Mucosa of descending colon (tissue), 3 donors: ENCODE results near the gene ANXA6. TPM values are rescaled to one million over a fixed set of nuclear protein-coding genes. Genes with fewer than 3 reads are reported as not detected.

Experiments
- ATAC-seq: fragments of 200-7000 bp; cut with Tn5 transposase; one replicate; pipeline ENCODE4 v1.9.1; 2020; ENCODE audit warnings: mild to moderate bottlenecking, moderate library complexity
- DNase-seq, 3 donors: peaks; one replicate each; pipeline ENCODE4 v3.0.0-alpha.2; 2020
- H3K36me3 ChIP-seq: fragments of 200-600 bp; one replicate; pipeline ENCODE4 v1.8.0; 2021; ENCODE audit warnings: low read depth, mild to moderate bottlenecking
- H3K4me1 ChIP-seq: fragments of 200-600 bp; one replicate; pipeline ENCODE4 v1.8.0; 2021; ENCODE audit warnings: low read depth, mild to moderate bottlenecking
- H3K4me3 ChIP-seq: fragments of 200-600 bp; one replicate; pipeline ENCODE4 v1.8.0; 2021; ENCODE audit warnings: mild to moderate bottlenecking
- H3K9me3 ChIP-seq: fragments of 200-600 bp; one replicate; pipeline ENCODE4 v1.8.0; 2021; ENCODE audit warnings: mild to moderate bottlenecking
- intact Hi-C, 2 donors: fragments of 100-400 bp; cut with DNase I in 1 of 2; cut with micrococcal nuclease in 1 of 2; formaldehyde crosslinking; loops; one replicate each; pipeline versions ENCODE4 v1.11.0 to v1.11.1; 2022; cut with DNase I, micrococcal nuclease
- total RNA-seq, 3 donors: library from RNA; stranded (reverse); fragmentation: NEBNext Ultra II Directional in 2 of 3; extraction: Animal tissue kit (Norgen Biotek cat#: 25700) in 2 of 3; gene quantifications; one replicate each; pipeline versions ENCODE4 v1.2.1 to v1.2.4, GENCODE V29; 2021 to 2023
- TF ChIP-seq, protein P1 (sequence below): fragments of 200-600 bp; IDR thresholded peaks from one replicate; pipeline ENCODE4 v1.8.0; 2022; ENCODE audit warnings: antibody characterized with exemption, mild to moderate bottlenecking
- donor health status: DM: no; HTN: no; CAD: no; lungs with moderate emphysema.
- donor health status: DM: no; HTN: no; CAD: no.
- donor health status: DM: no; HTN: yes; CAD: no.

The ANXA6 gene
- total RNA-seq, 3 donors from 2014 or later, result 21.4 to 180 (median 68.0) TPM

GRCh38 chr5:151053796-151054462 is 103.7 kb downstream of the ANXA6 start:
- DNase-seq (no peak), ATAC-seq (no peak)
- Histone ChIP-seq H3K36me3 (no peaks in the 10 kb centered on the region), H3K4me3 (no peak overlapping the region), H3K9me3 (no peaks in the 10 kb centered on the region), H3K4me1 (peaks cover 9% of the 10 kb centered on the region)
- intact Hi-C loops, result loop anchor here in 1 of 2 donors (5.0 kb wide), 1 partner anchor 63 kb away; no protein-coding TSS in a partner anchor
- TF ChIP-seq, protein P1, sequence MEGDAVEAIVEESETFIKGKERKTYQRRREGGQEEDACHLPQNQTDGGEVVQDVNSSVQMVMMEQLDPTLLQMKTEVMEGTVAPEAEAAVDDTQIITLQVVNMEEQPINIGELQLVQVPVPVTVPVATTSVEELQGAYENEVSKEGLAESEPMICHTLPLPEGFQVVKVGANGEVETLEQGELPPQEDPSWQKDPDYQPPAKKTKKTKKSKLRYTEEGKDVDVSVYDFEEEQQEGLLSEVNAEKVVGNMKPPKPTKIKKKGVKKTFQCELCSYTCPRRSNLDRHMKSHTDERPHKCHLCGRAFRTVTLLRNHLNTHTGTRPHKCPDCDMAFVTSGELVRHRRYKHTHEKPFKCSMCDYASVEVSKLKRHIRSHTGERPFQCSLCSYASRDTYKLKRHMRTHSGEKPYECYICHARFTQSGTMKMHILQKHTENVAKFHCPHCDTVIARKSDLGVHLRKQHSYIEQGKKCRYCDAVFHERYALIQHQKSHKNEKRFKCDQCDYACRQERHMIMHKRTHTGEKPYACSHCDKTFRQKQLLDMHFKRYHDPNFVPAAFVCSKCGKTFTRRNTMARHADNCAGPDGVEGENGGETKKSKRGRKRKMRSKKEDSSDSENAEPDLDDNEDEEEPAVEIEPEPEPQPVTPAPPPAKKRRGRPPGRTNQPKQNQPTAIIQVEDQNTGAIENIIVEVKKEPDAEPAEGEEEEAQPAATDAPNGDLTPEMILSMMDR, result no peak

DNA sequence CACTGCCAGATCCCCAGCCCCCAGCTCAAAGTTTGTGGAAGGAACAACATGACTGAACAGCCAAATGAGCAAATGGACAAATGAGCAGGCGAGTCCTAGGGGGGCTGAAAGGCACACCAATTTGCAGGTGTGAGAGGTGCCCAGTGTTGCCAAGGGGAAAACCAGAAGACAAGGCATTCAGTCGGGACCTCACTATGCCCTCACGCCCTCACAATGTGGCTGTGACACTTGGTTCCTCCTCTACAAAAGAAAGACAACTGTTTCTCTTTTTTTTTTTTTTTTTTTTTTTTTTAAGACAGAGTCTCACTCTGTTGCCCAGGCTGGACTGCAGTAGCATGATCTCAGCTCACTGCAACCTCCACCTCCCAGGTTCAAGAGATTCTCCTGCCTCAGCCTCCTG is 104.7 kb downstream of the ANXA6 start:
- Histone ChIP-seq H3K9me3 (no peaks in the 10 kb centered on the region), H3K4me1 (peaks cover 9% of the 10 kb centered on the region), H3K36me3 (no peaks in the 10 kb centered on the region), H3K4me3 (no peak overlapping the region)
- TF ChIP-seq, protein P1, result no peak
- ATAC-seq (no peak), DNase-seq (peak in 1 of 3 donors; percentile 31)
- intact Hi-C loops, result loop anchor here in 1 of 2 donors (5.0 kb wide), 1 partner anchor 64 kb away; no protein-coding TSS in a partner anchor

DNA sequence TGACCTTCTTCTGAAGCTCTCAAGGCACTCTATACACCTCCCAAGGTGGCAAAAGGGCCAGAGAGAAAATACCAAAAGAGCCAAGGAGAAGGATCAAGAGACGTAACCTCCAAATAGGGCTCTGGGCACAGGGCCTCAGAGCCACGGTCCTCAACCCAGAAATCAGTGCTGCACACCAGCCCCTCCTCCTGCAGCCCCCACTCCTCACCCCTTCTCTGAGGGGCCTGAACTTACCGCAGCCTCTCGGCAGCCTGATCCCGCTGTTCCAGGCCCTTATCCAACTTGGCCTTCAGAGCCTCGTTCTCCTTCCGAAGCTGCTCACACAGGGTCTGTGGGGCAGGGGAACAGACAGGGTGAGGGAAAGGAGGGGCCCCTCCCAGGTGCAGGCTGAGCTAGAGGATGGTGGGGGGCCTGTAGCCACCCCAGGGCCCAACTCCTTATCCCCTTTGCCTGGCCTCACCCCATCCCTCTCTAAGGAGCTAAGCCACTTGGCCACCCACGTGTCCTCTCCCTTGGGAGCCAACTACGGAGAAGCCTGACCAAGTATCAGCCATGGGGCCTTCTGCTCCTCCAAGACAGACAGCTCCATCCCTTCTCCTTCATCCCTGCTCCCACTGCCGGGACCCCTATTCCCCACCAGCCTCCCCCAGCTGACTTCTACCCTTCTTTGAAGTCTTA is 105.5 kb downstream of the ANXA6 start:
- H3K9me3 ChIP-seq, result no peaks in the 10 kb centered on the region
- H3K36me3 ChIP-seq, result peaks cover 4% of the 10 kb centered on the region
- ATAC-seq, result no peak
- intact Hi-C loops, result loop anchor here (1.0 to 5.0 kb wide), 2 partner anchors 63 to 65 kb away; no protein-coding TSS in a partner anchor
- peaks cover 9% of the 10 kb centered on the region for H3K4me1 ChIP-seq
- DNase-seq, result peak in 1 of 3 donors; percentile 34
- no peak overlapping the region for H3K4me3 ChIP-seq
- TF ChIP-seq, protein P1, result no peak

DNA sequence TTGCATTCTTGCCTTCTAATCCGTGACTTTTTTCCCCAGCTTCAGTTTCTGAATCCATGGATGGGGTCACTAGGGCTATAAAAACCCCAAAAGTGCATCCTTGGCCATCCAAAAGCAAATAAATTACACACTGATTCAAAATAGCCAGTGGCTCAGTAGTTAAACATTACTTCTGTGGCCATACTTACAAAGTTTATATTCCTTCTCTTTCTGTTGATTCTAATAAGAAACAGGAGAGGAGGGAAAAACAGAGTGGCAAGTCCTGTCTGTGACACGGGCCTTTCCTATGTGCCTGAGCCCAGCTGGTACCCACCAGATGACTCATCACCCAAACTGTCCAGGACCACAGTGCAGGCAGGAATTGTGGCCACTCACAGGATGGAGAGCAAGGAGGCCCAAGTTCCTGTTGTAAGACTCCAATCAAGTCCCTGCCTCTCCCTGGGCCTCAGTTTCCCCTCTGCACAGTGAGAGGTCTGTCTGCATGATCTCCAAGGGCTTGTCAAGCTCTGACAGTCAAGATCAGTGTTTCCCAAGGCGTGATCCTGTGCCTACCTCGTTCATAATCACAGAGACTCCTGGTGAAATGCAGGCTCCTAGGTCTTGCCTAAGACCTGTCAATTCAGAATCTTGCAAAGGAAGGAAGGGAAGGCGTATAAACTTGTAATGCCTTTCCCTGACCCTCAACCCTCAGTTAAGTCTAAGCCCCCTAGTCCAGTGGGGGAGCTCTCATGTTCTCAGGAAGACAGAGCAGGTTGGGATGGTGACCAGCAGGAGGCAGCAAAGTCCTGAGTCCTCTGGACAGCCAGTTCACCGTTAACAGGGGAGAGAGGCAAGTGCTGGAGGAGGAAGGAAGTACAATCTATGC is 106.3 kb downstream of the ANXA6 start:
- Histone ChIP-seq H3K9me3 (no peaks in the 10 kb centered on the region), H3K4me1 (peaks cover 9% of the 10 kb centered on the region), H3K36me3 (peaks cover 5% of the 10 kb centered on the region), H3K4me3 (no peak overlapping the region)
- intact Hi-C loops, result loop anchor here (1.0 to 5.0 kb wide), 2 partner anchors 64 to 66 kb away; no protein-coding TSS in a partner anchor
- ATAC-seq, result peak; percentile 76
- peak; percentile 71 to 93 (median 85) for DNase-seq
- TF ChIP-seq, protein P1, result peak; percentile 66

Other genes with a start within 250 kb of the ANXA6 start
- gene GPX3, start 137.2 kb downstream of the ANXA6 start, total RNA-seq, result 100 to 1,000 TPM in 2 of 3 donors, 10 to 100 TPM in 1; 44.6 to 460 (median 147) TPM
- gene TNIP1, start 76.7 kb downstream of the ANXA6 start, total RNA-seq, result 100 to 1,000 TPM; 140 to 218 (median 156) TPM
- 100 to 1,000 TPM in 1 of 3 donors, 10 to 100 TPM in 1, 1 to 10 TPM in 1; 8.8 to 190 (median 23.4) TPM for gene CCDC69, start 66.3 kb upstream of the ANXA6 start, total RNA-seq
- gene GM2A, start 95.4 kb upstream of the ANXA6 start, total RNA-seq, result 10 to 100 TPM; 22.0 to 32.1 (median 30.9) TPM
- gene SLC36A3, start 146.0 kb upstream of the ANXA6 start, total RNA-seq, result not detected
- not detected for gene SLC36A2, start 189.8 kb upstream of the ANXA6 start, total RNA-seq